Upper lobe of left lung (tissue), 4 donors: ENCODE measurements around the gene FBXO11.
"Not testable (repeated sequence)": the region's sequence is repeated elsewhere in the genome, so short reads cannot be mapped to it uniquely, and the experiment has no call there.

ENCODE experiments used
- CTCF ChIP-seq, 6 experiments: fragments of 450-650 bp in 4 of 6; fragments of 200-600 bp in 2 of 6; sonication (generic) in 2 of 6; IDR thresholded peaks; one replicate each; pipeline ENCODE4 v1.5.1; 2016 to 2019; ENCODE audit warnings: antibody characterized with exemption in 6 of 6
- POLR2A ChIP-seq, 4 donors: fragments of 450-650 bp; IDR thresholded peaks; one replicate each; pipeline ENCODE4 v1.5.1; 2016 to 2017; ENCODE audit warnings: antibody characterized with exemption in 4 of 4, mild to moderate bottlenecking in 2 of 4

GRCh38 chr2:47853067-47853777 lies 53.1 kb downstream of the FBXO11 start:
- TF ChIP-seq CTCF, POLR2A (IDR thresholded peaks at IDR 0.05): not testable (repeated sequence)
